Neural progenitor cell (in vitro differentiated cells): ENCODE measurements around the gene KLHDC9.

Source experiments
- EZH2 ChIP-seq: fragments of 200-600 bp; sonication (generic); IDR thresholded peaks from 2 replicates; pipeline ENCODE4 v1.6.1; 2017; ENCODE audit warnings: antibody characterized with exemption, mild to moderate bottlenecking, moderate library complexity
- TF ChIP-seq, protein P1 (sequence below): fragments of 200-600 bp; sonication (generic); IDR thresholded peaks from 2 replicates; pipeline ENCODE4 v1.5.1; 2017; ENCODE audit warnings: antibody characterized with exemption, mild to moderate bottlenecking

- TF ChIP-seq, protein P1, sequence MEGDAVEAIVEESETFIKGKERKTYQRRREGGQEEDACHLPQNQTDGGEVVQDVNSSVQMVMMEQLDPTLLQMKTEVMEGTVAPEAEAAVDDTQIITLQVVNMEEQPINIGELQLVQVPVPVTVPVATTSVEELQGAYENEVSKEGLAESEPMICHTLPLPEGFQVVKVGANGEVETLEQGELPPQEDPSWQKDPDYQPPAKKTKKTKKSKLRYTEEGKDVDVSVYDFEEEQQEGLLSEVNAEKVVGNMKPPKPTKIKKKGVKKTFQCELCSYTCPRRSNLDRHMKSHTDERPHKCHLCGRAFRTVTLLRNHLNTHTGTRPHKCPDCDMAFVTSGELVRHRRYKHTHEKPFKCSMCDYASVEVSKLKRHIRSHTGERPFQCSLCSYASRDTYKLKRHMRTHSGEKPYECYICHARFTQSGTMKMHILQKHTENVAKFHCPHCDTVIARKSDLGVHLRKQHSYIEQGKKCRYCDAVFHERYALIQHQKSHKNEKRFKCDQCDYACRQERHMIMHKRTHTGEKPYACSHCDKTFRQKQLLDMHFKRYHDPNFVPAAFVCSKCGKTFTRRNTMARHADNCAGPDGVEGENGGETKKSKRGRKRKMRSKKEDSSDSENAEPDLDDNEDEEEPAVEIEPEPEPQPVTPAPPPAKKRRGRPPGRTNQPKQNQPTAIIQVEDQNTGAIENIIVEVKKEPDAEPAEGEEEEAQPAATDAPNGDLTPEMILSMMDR: no peak
- no peak for TF ChIP-seq EZH2
These were observed 23.0 kb downstream of the KLHDC9 start for GRCh38 chr1:161121042-161121650.
